MCF 10A (cell line): ENCODE measurements around the gene SLC9A1. TPM values are rescaled to one million over a fixed set of nuclear protein-coding genes. Genes with fewer than 3 reads are reported as not detected.

Experiments
- Bru-seq: library from RNA; stranded (reverse); fragments of 400-500 nt; gene quantifications from one replicate; lab custom pipeline; 2021; lab: Mats Ljungman, UMichigan
- BruChase-seq, 2 experiments: library from RNA; stranded (reverse); fragments of 400-500 nt; gene quantifications; one replicate each; lab custom pipeline; 2021; lab: Mats Ljungman, UMichigan
- BruUV-seq: library from RNA; stranded (reverse); fragments of 400-500 nt; replicated peaks from 2 replicates; lab custom pipeline; 2021; lab: Mats Ljungman, UMichigan
- CTCF ChIA-PET: fragments of 300-600 bp; sonication (Branson Sonifier 250); formaldehyde crosslinking; extraction: SDS; loops from one replicate; lab custom pipeline; 2021; ENCODE audit warnings: antibody characterized with exemption, inconsistent platforms; lab: Yijun Ruan, JAX
- POLR2A ChIA-PET: fragments of 300-600, 350-650 bp; sonication (Branson Sonifier 250); formaldehyde crosslinking; extraction: SDS; loops from one replicate; lab custom pipeline; 2020; ENCODE audit warnings: antibody characterized with exemption, inconsistent platforms; lab: Yijun Ruan, JAX
- DNase-seq: peaks from one replicate; pipeline ENCODE4 v3.0.0-alpha.2; 2018; ENCODE audit not compliant: unreplicated experiment
- H3K27ac Mint-ChIP-seq: one replicate; pipeline ENCODE4 v1.8.0; 2022; ENCODE audit warnings: mild to moderate bottlenecking, low read depth, mixed read lengths; ENCODE audit not compliant: unreplicated experiment
- H3K27me3 Mint-ChIP-seq: one replicate; pipeline ENCODE4 v1.8.0; 2022; ENCODE audit warnings: mixed read lengths; ENCODE audit not compliant: insufficient read depth, unreplicated experiment
- H3K36me3 Mint-ChIP-seq: one replicate; pipeline ENCODE4 v1.8.0; 2022; ENCODE audit warnings: mild to moderate bottlenecking, moderate library complexity, mixed read lengths; ENCODE audit not compliant: insufficient read depth, unreplicated experiment
- H3K4me1 Mint-ChIP-seq: one replicate; pipeline ENCODE4 v1.8.0; 2022; ENCODE audit warnings: mixed read lengths; ENCODE audit not compliant: insufficient read depth, unreplicated experiment
- H3K4me3 Mint-ChIP-seq: one replicate; pipeline ENCODE4 v1.8.0; 2022; ENCODE audit warnings: mild to moderate bottlenecking, moderate library complexity, mixed read lengths; ENCODE audit not compliant: unreplicated experiment
- H3K9me3 Mint-ChIP-seq: one replicate; pipeline ENCODE4 v1.8.0; 2022; ENCODE audit warnings: mixed read lengths; ENCODE audit not compliant: unreplicated experiment
- intact Hi-C: fragments of 100-400 bp; cut with micrococcal nuclease; formaldehyde crosslinking; loops from 2 replicates; pipeline ENCODE4 v1.14.1; 2022
- long read RNA-seq: library from polyadenylated mRNA; stranded (forward); transcript quantifications from one replicate; pipeline ENCODE4 v2.0.0, GENCODE V29; 2022
- total RNA-seq: library from RNA; stranded (reverse); gene quantifications from 2 replicates; pipeline ENCODE4 v1.2.3, GENCODE V29; 2022
- TF ChIP-seq, protein P1 (sequence below): fragments of 200-600 bp; IDR thresholded peaks from one replicate; pipeline ENCODE4 v1.8.0; 2022; ENCODE audit warnings: antibody characterized with exemption, mild to moderate bottlenecking; ENCODE audit not compliant: unreplicated experiment

SLC9A1 gene
- total RNA-seq (70.5 and 88.8 TPM in 2 replicates), Bru-seq, nascent RNA (percentile 83 among the genes with signal in this experiment), BruChase-seq, experiment 1, labeled RNA remaining after a 6-hour chase (percentile 87 among the genes with signal in this experiment), BruChase-seq, experiment 2, labeled RNA remaining after a 2-hour chase (percentile 79 among the genes with signal in this experiment)
- long read RNA-seq, full-length matches to known transcripts, result 31 of 97 reads
- long read RNA-seq, partial matches to known transcripts, result 44 of 97 reads
- long read RNA-seq, other reads (novel, unspliced or antisense), result 22 of 97 reads

DNA sequence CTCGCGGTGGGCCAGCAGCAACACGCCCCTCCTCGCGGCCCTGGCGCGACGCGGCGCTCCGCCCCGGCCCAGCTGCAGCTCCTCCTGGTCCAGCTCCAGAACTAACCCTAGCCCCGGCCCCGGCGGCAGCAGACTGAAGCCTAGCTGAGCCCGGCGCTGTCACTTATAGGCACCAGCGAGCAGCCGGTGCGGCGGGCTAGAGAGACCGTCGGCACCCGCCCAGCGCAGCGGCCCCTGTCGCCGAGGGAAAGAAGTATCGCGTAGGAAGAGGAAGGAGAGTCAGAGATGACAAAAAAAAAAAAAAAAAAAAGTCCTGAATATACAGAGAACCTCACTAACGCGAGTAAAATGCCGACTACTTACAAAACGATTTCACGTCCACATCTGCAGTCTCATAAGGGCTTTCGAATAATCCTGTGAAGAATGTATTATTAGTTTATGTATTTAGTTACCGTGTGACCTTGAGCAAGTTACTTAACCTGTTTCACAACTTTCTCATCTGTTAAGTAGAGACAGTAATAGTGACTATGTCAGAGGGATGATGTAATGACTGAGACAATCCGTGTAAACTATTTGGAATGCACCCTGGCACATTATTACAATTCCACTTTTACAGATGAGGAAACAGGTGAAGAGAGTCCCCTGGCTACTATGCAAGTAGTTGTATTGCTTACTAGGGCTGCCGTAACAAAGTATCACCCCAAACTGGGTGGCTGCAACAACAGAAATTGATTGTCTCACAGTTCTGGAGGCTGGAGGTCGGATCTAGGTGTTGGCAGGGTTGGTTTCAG, at the start of gene SLC9A1:
TSS of gene SLC9A1 (minus strand) at position 135 of the 791 bp plus-strand sequence. CDS start 791 bp downstream, outside the sequence.
- Mint-ChIP-seq H3K27me3 (no peaks in the 10 kb centered on the region), H3K4me3 (peak within 1 kb of the TSS; percentile 92), H3K36me3 (no peaks in the 10 kb centered on the region), H3K9me3 (no peaks in the 10 kb centered on the region), H3K4me1 (peaks cover 46% of the 10 kb centered on the region), H3K27ac (peak within 1 kb of the TSS; percentile 94)
- BruUV-seq, result no TSS peak
- TF ChIP-seq, protein P1, sequence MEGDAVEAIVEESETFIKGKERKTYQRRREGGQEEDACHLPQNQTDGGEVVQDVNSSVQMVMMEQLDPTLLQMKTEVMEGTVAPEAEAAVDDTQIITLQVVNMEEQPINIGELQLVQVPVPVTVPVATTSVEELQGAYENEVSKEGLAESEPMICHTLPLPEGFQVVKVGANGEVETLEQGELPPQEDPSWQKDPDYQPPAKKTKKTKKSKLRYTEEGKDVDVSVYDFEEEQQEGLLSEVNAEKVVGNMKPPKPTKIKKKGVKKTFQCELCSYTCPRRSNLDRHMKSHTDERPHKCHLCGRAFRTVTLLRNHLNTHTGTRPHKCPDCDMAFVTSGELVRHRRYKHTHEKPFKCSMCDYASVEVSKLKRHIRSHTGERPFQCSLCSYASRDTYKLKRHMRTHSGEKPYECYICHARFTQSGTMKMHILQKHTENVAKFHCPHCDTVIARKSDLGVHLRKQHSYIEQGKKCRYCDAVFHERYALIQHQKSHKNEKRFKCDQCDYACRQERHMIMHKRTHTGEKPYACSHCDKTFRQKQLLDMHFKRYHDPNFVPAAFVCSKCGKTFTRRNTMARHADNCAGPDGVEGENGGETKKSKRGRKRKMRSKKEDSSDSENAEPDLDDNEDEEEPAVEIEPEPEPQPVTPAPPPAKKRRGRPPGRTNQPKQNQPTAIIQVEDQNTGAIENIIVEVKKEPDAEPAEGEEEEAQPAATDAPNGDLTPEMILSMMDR, result peak; percentile 72
- intact Hi-C loops, result loop anchor here (1.0 to 2.0 kb wide), 2 partner anchors 38 to 43 kb away; no protein-coding TSS in a partner anchor
- ChIA-PET POLR2A (interaction anchor here (0.6 to 7.1 kb wide), 20 partner anchors 10 to 570 kb away, joined by 3 to 111 read pairs (median 4); partner anchors contain the start of gene TRNP1), CTCF (interaction anchor here (0.6 to 2.7 kb wide), 17 partner anchors 9 to 189 kb away, joined by 3 to 12 read pairs (median 4); partner anchors contain the start of gene SYTL1)
- peak; percentile 90 for DNase-seq

DNA sequence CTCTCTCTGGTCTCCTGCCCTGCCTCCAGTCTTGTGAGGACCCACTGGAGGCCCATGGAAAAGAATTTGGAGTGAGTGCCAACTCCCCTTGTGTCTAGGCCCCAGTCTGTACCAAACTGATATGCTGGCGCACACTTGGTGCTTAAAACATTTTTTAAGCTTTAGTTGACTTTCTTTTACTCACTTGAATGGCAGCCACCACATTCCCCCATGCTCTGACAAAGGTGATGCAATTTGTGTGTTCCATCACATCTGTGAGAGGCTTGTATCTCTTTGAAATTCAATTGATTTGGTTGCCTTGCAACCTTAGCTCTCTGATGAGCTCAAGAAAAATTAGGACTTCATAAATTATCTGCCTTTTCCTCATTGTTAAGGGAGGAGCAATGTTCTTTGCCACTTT, 49.0 kb upstream of the SLC9A1 start:
- Mint-ChIP-seq H3K36me3 (no peaks in the 10 kb centered on the region), H3K27me3 (no peaks in the 10 kb centered on the region), H3K4me3 (no peak overlapping the region), H3K27ac (no peak overlapping the region), H3K9me3 (no peaks in the 10 kb centered on the region), H3K4me1 (no peaks in the 10 kb centered on the region)
- no TSS peak for BruUV-seq
- DNase-seq, result no peak
- intact Hi-C loops, result no loop called here
- POLR2A ChIA-PET, result no interaction called here
- TF ChIP-seq, protein P1, result no peak
- CTCF ChIA-PET, result interaction anchor here (0.8 to 1.0 kb wide), 2 partner anchors 93 to 159 kb away, joined by 3 read pairs; no protein-coding TSS in a partner anchor

DNA sequence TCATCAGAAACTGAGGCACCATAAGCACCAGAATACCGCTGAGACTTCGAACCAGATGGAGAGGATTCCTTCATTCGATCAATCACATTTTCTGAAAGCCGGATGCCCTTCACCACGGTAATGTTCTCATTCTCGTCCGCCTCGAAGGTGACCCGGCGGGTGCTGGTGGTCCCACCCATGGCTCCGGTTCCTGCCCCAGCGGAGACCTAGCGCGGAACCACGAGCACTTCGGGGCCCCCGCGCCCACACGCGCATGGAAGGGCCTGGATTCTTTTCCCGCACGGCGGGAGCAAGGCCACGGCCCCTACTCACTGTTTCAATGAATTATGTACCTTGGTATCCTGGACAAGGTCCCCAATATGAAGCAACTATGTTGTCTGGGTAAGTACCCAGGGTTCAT, 46.4 kb upstream of the SLC9A1 start:
- CTCF ChIA-PET, result interaction anchor here (0.6 to 1.1 kb wide), 4 partner anchors 19 to 99 kb away, joined by 3 to 4 read pairs (median 3); no protein-coding TSS in a partner anchor
- no peaks in the 10 kb centered on the region for H3K9me3 Mint-ChIP-seq
- peaks cover 7% of the 10 kb centered on the region for H3K4me1 Mint-ChIP-seq
- H3K27ac Mint-ChIP-seq, result no peak overlapping the region
- no TSS peak for BruUV-seq
- H3K4me3 Mint-ChIP-seq, result no peak overlapping the region
- intact Hi-C loops, result no loop called here
- TF ChIP-seq, protein P1, result no peak
- no peaks in the 10 kb centered on the region for H3K36me3 Mint-ChIP-seq
- POLR2A ChIA-PET, result no interaction called here
- no peak for DNase-seq
- no peaks in the 10 kb centered on the region for H3K27me3 Mint-ChIP-seq
